ENCODE data around the gene TACR1. TPM values are rescaled to one million over a fixed set of nuclear protein-coding genes. Genes with fewer than 3 reads are reported as not detected.
A peak's percentile ranks its signal among the peaks of the same experiment; 100 is the strongest.

The TACR1 gene
- total and polyA plus RNA-seq, 2 of the 4 experiments (the other 2 are of a cell fraction), result under 0.01 to 0.09 TPM

- in situ Hi-C loops (cut with MboI; ENCODE audit: low sequenced_read_pairs) (no loop called here), intact Hi-C loops (cut with micrococcal nuclease) (no loop called here), dilution Hi-C loops (cut with HindIII; ENCODE audit: low sequenced_read_pairs, unreplicated experiment) (no loop called here)
- no TSS peak for BruUV-seq (replicated peaks)
- H2AK9ac ChIP-seq (replicated peaks; ENCODE audit: low read depth, low read length, poor library complexity), result peak overlapping the region; percentile 80
- H2AFZ ChIP-seq (replicated peaks; ENCODE audit: low read length, poor library complexity), result peak overlapping the region; percentile 44
- peaks cover 3% of the 10 kb centered on the region; the same call in 1 of the 2 replicates for H3K4me1 ChIP-seq (ENCODE audit: control insufficient read depth, insufficient read depth, low read length)
- peak; percentile 16 for DNase-seq
- no peak overlapping the region for H3K18ac ChIP-seq (ENCODE audit: low read depth, low read length)
- no peaks in the 10 kb centered on the region for H3K79me1 ChIP-seq (ENCODE audit: low read depth in 1 of 2, low read length in 2 of 2)
- H4K91ac ChIP-seq (ENCODE audit: insufficient read depth, low read depth, low read length), result peak overlapping the region; percentile 13; the same call in 1 of the 2 replicates
- peak; percentile 77 for ATAC-seq (ENCODE audit: low read depth)
- no peaks in the 10 kb centered on the region for H3K9me3 ChIP-seq (ENCODE audit: control insufficient read depth, insufficient read depth, low read length)
- H3K27ac ChIP-seq (ENCODE audit: insufficient read depth, low read length), result no peak overlapping the region
- WGBS, 2 experiments (ENCODE audit: extremely low coverage in 2 of 2, insufficient read length in 1 of 2), result no CpG with 5 or more reads among the region's 7 CpGs
- H4K8ac ChIP-seq (ENCODE audit: low read depth in 2 of 2, low read length in 2 of 2), result no peak overlapping the region
- no peaks in the 10 kb centered on the region for H3K27me3 ChIP-seq (ENCODE audit: control insufficient read depth, insufficient read depth, low read length)
- H2AK5ac ChIP-seq (ENCODE audit: low read depth, low read length), result peak overlapping the region; percentile 70; the same call in 1 of the 2 replicates
- H2BK120ac ChIP-seq (ENCODE audit: low read depth, low read length), result 0 out of 2 replicates have a peak overlapping the region, but pooled peaks have one; percentile 13
- H3K4me2 ChIP-seq (ENCODE audit: low read depth, low read length), result no peak overlapping the region
- H4K5ac ChIP-seq (ENCODE audit: low read depth, low read length), result no peak overlapping the region
- 0 out of 2 replicates have a peak overlapping the region, but pooled peaks have one; percentile 35 for H3K4ac ChIP-seq (ENCODE audit: low read depth, low read length)
- no peak overlapping the region for H2BK20ac ChIP-seq (ENCODE audit: low read depth, low read length)
- H3K9ac ChIP-seq (ENCODE audit: low read depth, low read length), result no peak overlapping the region
- H2BK15ac ChIP-seq (ENCODE audit: low read depth, low read length), result no peak overlapping the region
- peak overlapping the region; percentile 23; the same call in 1 of the 2 replicates for H3K14ac ChIP-seq (replicated peaks; ENCODE audit: low read depth, low read length)
- H3K56ac ChIP-seq (ENCODE audit: extremely low read depth, insufficient read depth, low read length), result no peak overlapping the region
- no peaks in the 10 kb centered on the region for H3K36me3 ChIP-seq (ENCODE audit: control insufficient read depth, insufficient read depth, low read length)
- POLR2A ChIA-PET (ENCODE audit: unreplicated experiment), result no interaction called here
- no peak overlapping the region for H2BK5ac ChIP-seq (ENCODE audit: low read depth, low read length, poor library complexity, severe bottlenecking)
- no peak overlapping the region for H3K4me3 ChIP-seq (ENCODE audit: insufficient read depth, low read depth, low read length)
- CTCF ChIA-PET, result interaction anchor here (1.1 kb wide), 1 partner anchor 12 kb away, joined by 3 read pairs; no protein-coding TSS in a partner anchor
- H3K23ac ChIP-seq (ENCODE audit: low read depth, low read length), result no peak overlapping the region
- H3K9me1 ChIP-seq (ENCODE audit: insufficient read depth, low read length), result peaks cover 14% of the 10 kb centered on the region
- H4K20me1 ChIP-seq (ENCODE audit: insufficient read depth, low read length), result no peaks in the 10 kb centered on the region
- no peak for TF ChIP-seq FOS (IDR thresholded peaks at IDR 0.05; ENCODE audit: low read depth, low read length)
- TF ChIP-seq CTCF (conservative IDR thresholded peaks at IDR 0.05; ENCODE audit: low read depth, low read length), result peak; percentile 44
- TF ChIP-seq NFE2L2 (IDR thresholded peaks at IDR 0.05; ENCODE audit: low read depth, low read length), result no peak
- TF ChIP-seq RCOR1 (IDR thresholded peaks at IDR 0.05; ENCODE audit: insufficient replicate concordance, low read length), result no peak
- TF ChIP-seq MXI1 (IDR thresholded peaks at IDR 0.05; ENCODE audit: borderline replicate concordance, low read depth, low read length), result no peak
- TF ChIP-seq, protein P1, sequence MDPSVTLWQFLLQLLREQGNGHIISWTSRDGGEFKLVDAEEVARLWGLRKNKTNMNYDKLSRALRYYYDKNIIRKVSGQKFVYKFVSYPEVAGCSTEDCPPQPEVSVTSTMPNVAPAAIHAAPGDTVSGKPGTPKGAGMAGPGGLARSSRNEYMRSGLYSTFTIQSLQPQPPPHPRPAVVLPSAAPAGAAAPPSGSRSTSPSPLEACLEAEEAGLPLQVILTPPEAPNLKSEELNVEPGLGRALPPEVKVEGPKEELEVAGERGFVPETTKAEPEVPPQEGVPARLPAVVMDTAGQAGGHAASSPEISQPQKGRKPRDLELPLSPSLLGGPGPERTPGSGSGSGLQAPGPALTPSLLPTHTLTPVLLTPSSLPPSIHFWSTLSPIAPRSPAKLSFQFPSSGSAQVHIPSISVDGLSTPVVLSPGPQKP (IDR thresholded peaks at IDR 0.05; ENCODE audit: borderline replicate concordance, low read depth, low read length), result no peak
- no peak for TF ChIP-seq RFX5 (IDR thresholded peaks at IDR 0.05; ENCODE audit: low read depth, low read length)
- no peak for TF ChIP-seq MAZ (IDR thresholded peaks at IDR 0.05; ENCODE audit: borderline replicate concordance, low read depth, low read length)
- TF ChIP-seq MAFK (IDR thresholded peaks at IDR 0.05; ENCODE audit: low read depth, low read length), result no peak
- TF ChIP-seq RAD21 (IDR thresholded peaks at IDR 0.05; ENCODE audit: low read length), result peak; percentile 53
- no peak for TF ChIP-seq POLR2A (IDR thresholded peaks at IDR 0.05; ENCODE audit: low read depth, low read length)
- TF ChIP-seq USF2 (IDR thresholded peaks at IDR 0.05; ENCODE audit: low read depth, low read length), result no peak
- TF ChIP-seq CEBPB (IDR thresholded peaks at IDR 0.05; ENCODE audit: low read depth, low read length), result no peak
- no peak for TF ChIP-seq BHLHE40 (IDR thresholded peaks at IDR 0.05; ENCODE audit: low read depth, low read length)
- TF ChIP-seq CHD1 (IDR thresholded peaks at IDR 0.05; ENCODE audit: low read depth, low read length), result no peak
Measured at GRCh38 chr2:75053484-75054112, 145.7 kb downstream of the TACR1 start.
